ENCODE data around the gene ARHGEF10L.

ARHGEF10L gene

DNA sequence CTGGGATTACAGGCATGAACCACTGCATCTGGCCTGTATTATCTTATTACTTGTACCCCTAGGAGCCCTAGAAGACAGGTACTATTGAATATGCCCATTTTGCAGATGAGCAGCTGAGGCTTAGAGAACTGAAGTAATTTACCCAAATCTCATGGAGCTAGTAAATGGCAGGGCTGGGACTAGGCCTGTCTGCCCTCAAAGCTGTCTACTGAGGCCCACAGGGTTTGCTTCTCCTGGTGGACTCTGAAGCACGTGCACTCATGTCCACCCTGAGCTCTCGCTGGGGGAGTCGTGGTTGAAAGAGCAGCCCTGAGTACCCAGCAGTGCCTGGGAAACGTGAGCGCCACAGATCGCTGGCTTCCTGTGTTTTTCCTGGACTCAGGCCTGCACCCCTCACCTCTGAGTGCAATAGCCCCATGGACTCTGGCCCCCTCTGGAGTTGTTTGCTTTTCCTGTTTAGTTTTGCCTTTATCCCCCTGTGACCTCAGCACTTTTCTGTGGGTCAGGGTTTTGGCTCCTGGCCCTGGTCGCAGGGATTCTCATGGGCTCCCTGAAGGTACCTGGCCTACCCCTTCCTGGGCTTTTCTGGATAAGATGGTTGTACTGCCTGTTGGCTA, 52.4 kb downstream of the ARHGEF10L start:
- no peak for DNase-seq (ENCODE audit: low read depth)

- no peak for DNase-seq (ENCODE audit: low read depth)
Observed at GRCh38 chr1:17594026-17594425, 54.5 kb downstream of the ARHGEF10L start.

GRCh38 chr1:17594690-17595601, 55.4 kb downstream of the ARHGEF10L start:
- no peak for DNase-seq (ENCODE audit: low read depth)

DNA sequence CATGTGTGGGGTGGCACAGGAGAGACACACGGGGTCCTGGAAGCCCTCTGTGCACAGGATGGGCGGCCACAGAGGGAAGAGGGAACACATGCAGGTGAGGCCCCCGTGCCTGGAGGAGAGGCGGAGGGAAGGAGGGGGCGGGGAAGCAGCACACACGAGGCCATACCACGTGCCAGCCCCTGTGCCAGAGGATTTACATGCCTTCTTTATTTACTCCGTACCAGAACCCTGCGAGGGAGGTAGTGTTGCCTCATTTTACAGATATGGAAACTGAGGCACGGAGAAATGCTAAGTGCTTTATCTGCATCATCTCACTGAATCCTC, 56.1 kb downstream of the ARHGEF10L start:
- no peak for DNase-seq (ENCODE audit: low read depth)

DNA sequence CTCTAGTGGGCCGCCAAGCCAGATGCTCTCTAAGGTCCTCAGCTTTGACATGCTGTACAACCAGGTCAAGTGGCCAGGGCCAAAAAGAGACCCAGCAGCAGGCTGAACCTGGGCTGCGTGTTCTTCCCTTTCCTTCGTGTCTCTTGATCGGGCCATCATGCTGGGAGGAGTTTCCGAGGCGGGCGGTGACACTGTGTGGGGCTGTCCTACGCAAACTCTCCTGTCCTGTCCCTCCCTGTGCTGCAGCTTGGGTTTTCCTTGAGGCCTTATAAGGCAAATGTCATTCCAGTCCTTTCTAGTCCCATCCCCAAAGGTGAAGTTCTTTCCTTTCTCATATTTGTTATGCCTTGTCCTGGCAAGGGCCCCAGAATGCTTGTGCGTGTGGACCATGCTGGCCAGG, 56.7 kb downstream of the ARHGEF10L start:
- DNase-seq (ENCODE audit: low read depth), result no peak

DNA sequence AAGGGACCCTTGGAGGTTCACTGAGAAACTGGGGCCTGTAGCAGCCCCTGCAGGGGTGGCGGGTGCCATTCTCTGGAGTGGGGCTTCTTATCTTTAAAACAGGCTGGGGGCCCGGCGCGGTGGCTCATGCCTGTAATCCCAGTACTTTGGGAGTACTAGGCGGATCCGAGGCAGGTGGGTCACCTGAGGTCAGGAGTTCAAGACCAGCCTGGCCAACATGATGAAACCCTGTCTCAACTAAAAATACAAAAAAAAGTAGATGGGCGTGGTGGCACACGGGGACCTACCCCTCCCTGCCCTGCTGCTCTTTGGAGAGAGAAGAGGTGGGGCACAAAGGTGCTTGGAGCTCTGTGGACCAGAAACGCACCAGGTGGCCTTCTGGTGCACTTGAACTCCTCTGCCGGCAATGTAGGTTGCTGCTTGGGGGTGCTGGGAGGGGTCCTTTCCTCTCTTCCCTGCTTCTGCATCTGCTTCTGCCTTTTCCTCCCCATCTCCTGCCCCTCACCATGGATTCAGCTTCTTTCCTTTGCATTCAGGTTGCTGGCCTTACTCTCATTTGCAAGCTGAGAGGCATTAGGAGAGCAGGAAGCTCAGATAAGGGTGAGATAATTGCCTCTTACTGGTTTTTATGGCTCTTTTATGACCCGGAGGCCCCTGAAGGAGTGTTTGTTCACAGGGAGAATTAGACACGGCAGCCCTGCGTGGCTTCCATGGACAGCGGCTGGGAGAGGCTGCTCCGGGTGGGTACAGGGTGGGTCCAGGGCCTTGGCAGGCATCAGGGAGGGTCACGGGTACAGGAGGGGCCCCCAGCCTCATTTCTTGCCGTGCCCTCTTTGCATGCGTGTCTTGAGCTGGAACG, 57.4 kb downstream of the ARHGEF10L start:
- DNase-seq (ENCODE audit: low read depth), result no peak

- no peak for DNase-seq (ENCODE audit: low read depth)
Observed at GRCh38 chr1:17597651-17598050, 58.2 kb downstream of the ARHGEF10L start.

GRCh38 chr1:17598251-17598650, 58.8 kb downstream of the ARHGEF10L start:
- no peak for DNase-seq (ENCODE audit: low read depth)

DNA sequence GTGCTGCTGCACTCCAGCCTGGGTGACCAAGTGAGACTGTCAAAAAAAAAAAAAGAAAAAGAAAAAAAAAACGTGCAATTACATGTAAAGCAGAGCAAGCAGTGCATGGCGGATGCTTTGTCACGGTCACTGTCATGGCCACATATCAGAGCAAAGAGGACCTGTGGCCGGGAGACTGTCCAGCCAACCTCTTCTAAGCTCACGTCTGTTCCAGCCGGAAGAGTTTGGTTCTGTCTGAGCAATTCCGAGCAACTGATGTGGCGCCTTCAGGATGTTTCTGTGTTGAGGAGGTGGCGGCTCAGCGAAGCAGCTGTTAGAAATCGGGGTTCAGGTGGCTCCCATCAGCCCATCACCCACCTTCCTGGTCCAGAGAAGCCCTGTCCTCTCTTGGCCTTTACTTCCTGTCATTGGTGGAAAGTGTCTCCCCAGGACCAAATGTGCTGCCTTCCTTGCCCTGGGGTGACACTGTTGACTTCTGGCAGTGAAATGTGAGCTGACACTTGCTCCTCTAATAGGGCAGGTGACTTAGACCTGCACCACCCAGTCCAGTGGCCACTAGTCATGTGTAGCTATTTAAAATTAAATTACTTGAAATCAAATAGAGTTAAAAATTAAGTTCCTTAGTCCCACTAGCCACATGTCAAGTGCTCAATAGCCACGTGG, 59.9 kb downstream of the ARHGEF10L start:
- DNase-seq (ENCODE audit: low read depth), result no peak

DNA sequence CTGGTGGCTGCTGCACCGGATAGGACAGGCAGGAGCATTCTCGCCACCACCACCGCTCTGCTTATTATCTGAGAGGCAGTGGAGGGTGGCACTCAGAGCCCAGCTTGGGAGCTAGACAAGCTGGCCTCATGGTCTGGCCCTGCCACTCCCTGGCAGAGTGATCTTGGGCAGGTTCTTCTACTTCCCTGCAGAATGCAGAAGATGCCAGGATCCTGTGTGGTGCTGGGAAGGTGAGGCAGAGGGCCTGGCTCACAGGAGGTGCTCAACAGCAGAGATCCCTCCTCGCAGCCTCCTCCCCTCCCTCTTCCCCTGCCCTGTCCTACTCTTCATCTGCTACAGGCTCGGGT, 60.4 kb downstream of the ARHGEF10L start:
- no peak for DNase-seq (ENCODE audit: low read depth)

DNA sequence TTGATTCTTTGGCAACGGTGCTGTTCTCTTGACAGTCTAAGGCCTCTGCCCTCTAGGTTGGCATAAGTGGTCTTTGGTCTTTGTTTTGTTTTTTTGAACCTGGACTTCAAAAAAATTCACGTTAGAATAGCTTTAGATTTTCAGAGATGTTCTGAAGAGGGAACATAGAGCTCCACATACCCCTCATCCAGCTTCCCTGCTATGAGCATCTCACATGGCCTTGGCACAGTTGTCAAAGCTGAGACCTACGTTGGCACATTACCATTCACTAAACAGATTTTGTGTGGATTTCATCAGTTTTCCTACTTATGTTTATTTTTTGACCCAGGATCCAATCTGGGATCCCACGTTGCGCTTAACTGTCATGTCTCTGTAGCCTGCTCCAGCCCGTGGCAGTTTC, 60.8 kb downstream of the ARHGEF10L start:
- DNase-seq (ENCODE audit: low read depth), result no peak

- DNase-seq (ENCODE audit: low read depth), result no peak
Observed at GRCh38 chr1:17601643-17602382, 62.3 kb downstream of the ARHGEF10L start.

DNA sequence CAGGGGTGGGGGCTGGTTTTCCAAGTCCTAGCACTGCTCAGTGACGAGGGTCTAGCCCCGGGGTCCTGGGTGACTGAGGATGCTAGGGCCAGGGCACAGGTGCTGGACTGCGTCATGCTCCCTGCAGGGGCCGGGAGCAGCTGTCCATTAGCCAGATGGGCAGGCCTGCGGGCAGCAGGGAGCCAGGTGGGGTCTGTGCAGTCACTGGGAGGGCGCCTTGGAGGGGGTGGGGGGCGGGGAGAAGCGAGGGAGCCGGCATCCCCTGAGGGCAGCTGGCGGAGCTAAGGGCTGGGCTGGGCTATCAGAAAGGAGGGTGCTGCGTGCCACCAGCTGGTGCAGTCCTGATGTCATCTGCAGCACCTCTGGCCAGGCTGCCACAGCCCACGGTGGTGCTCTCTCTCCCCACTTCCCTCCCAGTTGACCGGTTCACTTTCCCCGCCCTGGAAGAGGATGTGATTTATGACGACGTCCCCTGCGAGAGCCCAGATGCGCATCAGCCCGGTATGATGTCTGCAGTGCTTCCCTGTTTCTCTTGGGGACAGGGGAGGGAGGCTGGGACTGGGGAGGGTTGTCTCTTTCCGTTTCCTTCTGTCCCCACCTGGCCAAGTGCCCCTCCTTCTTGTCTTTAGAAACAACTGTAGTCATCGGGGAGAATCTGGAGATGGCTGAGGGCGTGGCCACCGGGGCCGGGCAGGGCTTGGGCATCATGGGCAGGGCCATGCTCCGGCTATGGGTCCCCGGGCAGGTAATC, 63.8 kb downstream of the ARHGEF10L start:
- no peak for DNase-seq (ENCODE audit: low read depth)

DNA sequence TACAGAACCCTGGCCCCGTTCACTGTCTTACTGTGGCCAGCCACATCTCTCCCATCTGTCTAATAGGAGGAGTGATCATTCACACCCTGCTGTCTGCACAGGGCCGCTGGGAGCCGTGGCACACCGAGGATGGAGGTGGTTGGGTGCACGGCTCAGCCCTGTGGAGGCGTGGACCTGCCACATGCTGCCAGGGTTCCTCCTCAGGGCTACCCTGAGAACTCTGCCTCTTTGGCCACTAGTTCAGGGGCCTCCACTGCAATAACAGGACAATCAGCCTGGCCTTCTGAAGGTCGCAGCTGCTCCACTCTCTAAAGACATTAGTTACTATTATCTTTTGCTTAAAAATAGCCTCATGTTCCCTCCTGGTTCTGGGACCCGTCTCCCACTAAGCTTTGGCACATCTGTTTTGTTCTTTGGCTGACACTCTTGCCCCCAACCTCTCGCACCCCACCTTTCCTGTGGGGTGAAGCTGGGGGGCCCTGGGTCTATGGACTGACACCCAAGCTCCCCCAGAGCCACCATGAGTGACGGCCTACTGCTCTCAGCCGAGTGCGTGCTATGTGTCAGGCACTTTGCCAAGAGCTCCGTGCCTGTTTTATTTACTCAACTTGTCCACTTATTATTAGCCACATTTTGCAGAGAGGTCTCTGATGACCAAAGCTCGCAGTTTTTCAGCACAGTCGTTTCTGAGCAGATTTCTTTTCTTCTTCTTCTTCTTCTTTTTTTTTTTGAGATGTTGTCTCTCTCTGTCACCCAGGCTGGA, 66.3 kb downstream of the ARHGEF10L start:
- no peak for DNase-seq (ENCODE audit: low read depth)

- DNase-seq (ENCODE audit: low read depth), result peak; percentile 13
Observed at GRCh38 chr1:17606826-17607440, 67.4 kb downstream of the ARHGEF10L start.

GRCh38 chr1:17607644-17608581, 68.4 kb downstream of the ARHGEF10L start:
- no peak for DNase-seq (ENCODE audit: low read depth)

- DNase-seq (ENCODE audit: low read depth), result no peak
Observed at GRCh38 chr1:17609529-17609928, 70.0 kb downstream of the ARHGEF10L start.

DNA sequence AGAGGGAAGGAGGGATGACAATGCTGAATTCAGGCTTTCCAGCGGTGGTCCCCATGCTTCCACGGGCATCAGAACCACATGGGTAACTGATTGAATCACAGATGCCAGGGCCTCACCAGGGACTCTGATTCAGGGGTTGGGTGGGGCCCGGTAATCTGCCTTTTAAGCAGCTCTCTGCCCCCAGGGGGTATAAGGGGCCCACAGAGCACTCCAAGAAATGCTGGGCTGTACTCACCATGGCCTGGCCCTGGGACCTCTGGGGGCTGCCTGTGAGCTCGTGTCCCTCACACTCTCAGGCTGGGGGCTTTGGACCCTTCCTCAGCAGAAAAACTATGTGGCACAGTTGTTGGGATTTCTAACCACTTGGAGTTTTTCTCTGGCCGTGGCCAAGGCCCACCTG, 70.6 kb downstream of the ARHGEF10L start:
- no peak for DNase-seq (ENCODE audit: low read depth)

GRCh38 chr1:17610713-17611112, 71.2 kb downstream of the ARHGEF10L start:
- DNase-seq (ENCODE audit: low read depth), result no peak
